GM12873 (cell line): Measurements from ENCODE around the gene PANK1.

Source experiments
- TF ChIP-seq, protein P1 (sequence below): IDR thresholded peaks from 2 replicates; pipeline ENCODE4 v1.5.1; 2012; ENCODE audit warnings: low read depth, mild to moderate bottlenecking, moderate library complexity, low read length, control low read depth; ENCODE audit not compliant: insufficient read depth; ENCODE audit errors: missing control alignments

PANK1 gene

DNA sequence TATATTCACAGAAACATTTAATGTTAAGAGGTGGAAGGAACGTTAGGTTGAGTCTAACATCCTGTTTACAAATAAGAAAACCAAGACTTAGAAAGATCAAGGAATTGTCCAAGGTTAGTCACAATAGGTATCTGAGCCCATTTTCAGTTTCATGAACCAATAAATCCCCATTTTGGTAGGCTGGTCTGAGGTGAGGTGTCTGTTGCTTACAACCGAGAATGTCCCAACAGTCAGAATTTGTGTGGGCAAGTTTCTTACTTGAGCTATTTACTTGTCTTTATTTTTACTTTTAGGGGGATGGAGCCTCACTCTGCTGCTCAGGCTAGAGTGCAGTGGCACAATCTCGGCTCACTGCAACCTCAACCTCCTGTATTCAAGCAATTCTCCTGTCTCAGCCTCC lies 23.6 kb downstream of the PANK1 start:
- TF ChIP-seq, protein P1, sequence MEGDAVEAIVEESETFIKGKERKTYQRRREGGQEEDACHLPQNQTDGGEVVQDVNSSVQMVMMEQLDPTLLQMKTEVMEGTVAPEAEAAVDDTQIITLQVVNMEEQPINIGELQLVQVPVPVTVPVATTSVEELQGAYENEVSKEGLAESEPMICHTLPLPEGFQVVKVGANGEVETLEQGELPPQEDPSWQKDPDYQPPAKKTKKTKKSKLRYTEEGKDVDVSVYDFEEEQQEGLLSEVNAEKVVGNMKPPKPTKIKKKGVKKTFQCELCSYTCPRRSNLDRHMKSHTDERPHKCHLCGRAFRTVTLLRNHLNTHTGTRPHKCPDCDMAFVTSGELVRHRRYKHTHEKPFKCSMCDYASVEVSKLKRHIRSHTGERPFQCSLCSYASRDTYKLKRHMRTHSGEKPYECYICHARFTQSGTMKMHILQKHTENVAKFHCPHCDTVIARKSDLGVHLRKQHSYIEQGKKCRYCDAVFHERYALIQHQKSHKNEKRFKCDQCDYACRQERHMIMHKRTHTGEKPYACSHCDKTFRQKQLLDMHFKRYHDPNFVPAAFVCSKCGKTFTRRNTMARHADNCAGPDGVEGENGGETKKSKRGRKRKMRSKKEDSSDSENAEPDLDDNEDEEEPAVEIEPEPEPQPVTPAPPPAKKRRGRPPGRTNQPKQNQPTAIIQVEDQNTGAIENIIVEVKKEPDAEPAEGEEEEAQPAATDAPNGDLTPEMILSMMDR, result no peak

DNA sequence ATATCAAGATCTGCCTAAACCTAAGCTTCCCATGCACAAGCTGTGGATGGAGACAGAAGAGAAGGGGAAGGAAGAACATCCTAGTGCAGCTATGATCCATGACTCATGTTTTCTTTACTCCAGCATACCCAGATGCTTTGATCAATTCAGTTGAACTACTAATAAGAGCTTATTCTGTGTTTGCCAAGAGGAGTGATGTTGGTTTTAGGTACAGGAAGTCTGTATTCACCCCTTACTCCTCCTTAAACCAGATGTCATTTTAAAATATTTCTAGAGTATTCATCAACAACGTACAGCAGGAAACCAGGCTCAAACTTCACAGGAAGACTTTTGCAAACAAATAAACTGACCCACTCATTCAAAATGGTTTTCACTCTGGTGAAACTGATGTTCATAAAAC lies 29.2 kb downstream of the PANK1 start:
- TF ChIP-seq, protein P1, result no peak

DNA sequence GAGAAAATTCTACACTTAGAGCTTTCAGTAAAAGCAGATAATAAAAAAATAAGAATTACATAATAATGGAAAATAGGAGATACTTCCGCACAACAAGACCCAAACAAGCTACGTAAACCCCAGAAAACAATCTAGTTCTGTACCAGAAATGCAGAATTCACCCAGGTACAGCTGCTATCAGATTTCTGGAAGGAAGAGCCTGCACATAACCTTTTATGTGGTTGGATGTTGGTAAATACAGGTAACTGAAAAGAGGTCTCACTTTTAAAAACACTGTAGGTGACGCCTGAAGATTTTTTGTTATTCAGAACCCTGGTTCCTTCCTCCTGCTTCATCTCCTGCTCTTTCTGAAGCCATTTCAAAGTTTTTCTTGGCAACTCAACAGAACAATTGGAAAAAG lies 29.9 kb downstream of the PANK1 start:
- TF ChIP-seq, protein P1, result no peak

DNA sequence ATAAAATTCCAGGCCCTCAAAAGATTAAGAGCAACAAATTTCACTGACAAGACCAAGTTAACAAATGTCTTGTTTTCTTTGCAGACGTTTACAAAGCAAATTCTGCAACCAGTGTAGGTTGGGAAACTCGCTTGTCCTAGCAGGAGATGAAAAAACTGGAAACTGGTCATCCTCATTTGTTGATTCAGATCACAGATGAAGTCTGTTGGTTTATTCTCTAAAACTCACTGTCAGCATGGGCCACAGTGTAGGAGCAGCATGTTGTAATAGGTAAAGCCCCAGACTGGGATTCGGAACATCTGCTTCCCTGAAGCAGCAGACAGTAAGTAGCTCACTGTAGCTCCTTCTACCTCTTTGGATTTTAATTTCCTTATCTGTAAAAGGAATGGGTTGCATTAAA lies 31.5 kb downstream of the PANK1 start:
- TF ChIP-seq, protein P1, result no peak

DNA sequence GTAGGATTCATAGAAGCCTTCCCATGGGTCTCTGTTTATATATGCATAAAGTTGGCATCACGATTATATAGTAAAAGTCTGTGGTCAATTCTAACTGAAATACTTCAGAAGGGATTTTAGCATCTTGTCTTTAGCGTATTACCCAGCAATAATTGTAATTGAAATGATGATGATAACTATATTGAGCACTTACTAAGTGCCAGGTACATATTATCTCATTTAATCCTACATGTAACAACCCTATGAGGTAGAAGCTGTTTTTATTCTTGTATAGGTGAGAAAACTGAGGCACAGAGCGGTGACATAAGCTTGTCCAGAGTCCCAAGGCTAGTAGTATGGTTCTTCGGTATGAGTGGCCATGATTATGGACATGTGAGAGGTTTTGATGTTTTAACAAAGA lies 33.8 kb downstream of the PANK1 start:
- TF ChIP-seq, protein P1, result no peak

DNA sequence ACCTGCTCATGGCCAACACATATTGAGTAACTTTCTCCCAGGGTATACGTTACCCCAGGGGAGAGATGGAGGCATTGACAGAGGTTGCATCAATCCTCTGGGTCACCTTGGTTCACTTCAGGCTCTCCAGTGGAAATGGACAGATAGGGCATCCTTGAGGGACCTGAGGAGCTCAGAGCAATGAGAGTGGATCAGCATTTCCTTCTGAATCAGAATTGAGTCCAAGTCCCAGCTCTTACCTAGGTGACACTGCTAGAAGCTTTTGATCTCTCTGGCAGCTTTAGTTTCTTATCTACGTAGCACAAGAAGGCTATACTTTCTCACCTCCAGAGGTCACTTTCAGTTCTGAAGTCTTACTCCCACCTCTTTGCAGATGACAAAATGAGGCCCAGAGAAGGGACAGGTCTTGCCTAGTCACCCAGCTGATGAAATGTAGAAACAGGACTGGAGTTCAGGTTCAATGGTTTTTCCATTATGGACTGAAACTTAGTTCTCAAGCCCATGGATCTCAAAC lies 35.2 kb downstream of the PANK1 start:
- TF ChIP-seq, protein P1, result peak; percentile 38

DNA sequence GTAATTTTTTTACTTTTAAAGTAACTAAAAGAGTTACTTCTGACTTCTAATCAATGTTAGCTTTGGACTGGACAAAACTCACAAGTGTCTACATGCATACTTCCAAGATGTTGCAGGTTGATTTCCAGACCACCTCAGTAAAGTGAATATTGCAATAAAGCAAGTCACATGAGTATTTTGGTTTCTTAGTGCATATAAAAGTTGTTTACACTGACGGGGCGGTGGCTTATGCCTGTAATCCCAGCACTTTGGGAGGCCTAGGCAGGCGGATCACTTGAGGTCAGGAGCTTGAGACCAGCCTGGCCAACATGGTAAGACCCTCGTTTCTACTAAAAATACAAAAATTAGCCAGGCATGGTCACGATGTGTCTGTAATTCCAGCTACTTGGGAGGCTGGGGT lies 40.8 kb downstream of the PANK1 start:
- TF ChIP-seq, protein P1, result no peak
